Adrenal gland (tissue), 12 donors: ENCODE results near the gene PRSS50. TPM values are rescaled to one million over a fixed set of nuclear protein-coding genes. Genes with fewer than 3 reads are reported as not detected.
A peak's percentile ranks its signal among the peaks of the same experiment; 100 is the strongest.

Source experiments
- DNase-seq, 7 donors: peaks; one replicate each; pipeline ENCODE4 v3.0.0-alpha.2; 2019 to 2020
- H3K27ac ChIP-seq, 5 donors: fragments of 200-600 bp; sonication (generic) in 4 of 5; 1 replicate in 3 of 5; 2 replicates in 2 of 5; pipeline versions ENCODE4 v1.5.1 to v1.8.0; 2016 to 2020; ENCODE audit warnings: mild to moderate bottlenecking in 1 of 5
- H3K27me3 ChIP-seq: fragments of 200-600 bp; 2 replicates; pipeline ENCODE4 v1.8.0; 2021
- H3K36me3 ChIP-seq, 2 donors: fragments of 200-600 bp; replicated peaks in 1 of 2; 1 replicate in 1 of 2; 2 replicates in 1 of 2; pipeline versions ENCODE4 v1.5.1 to v1.8.0; 2018 to 2022
- H3K4me1 ChIP-seq, 2 donors: fragments of 200-600 bp; replicated peaks in 1 of 2; 1 replicate in 1 of 2; 2 replicates in 1 of 2; pipeline versions ENCODE4 v1.5.1 to v1.8.0; 2018 to 2021
- H3K4me3 ChIP-seq, 4 donors: fragments of 200-600 bp; sonication (generic) in 3 of 4; one replicate each; pipeline ENCODE4 v1.5.1; 2016 to 2018
- H3K9me3 ChIP-seq, 3 donors: fragments of 200-600 bp; sonication (generic) in 1 of 3; replicated peaks in 1 of 3; 1 replicate in 2 of 3; 2 replicates in 1 of 3; pipeline versions ENCODE4 v1.5.1 to v1.8.0; 2016 to 2021
- CTCF ChIP-seq, 6 experiments: fragments of 450-650 bp in 4 of 6; fragments of 200-600 bp in 2 of 6; sonication (generic) in 1 of 6; IDR thresholded peaks; 1 replicate in 5 of 6; 2 replicates in 1 of 6; pipeline versions ENCODE4 v1.5.1 to v1.8.0; 2016 to 2021; ENCODE audit warnings: antibody characterized with exemption in 6 of 6, mild to moderate bottlenecking in 2 of 6, moderate library complexity in 1 of 6
- POLR2A ChIP-seq, 2 donors: fragments of 450-650 bp; IDR thresholded peaks; one replicate each; pipeline ENCODE4 v1.6.1; 2017; ENCODE audit warnings: antibody characterized with exemption in 2 of 2, mild to moderate bottlenecking in 2 of 2, moderate library complexity in 1 of 2
- WGBS, 4 donors: extraction: QIAGEN DNeasy Blood & Tissue Kit in 2 of 4; methylation state at CpG; one replicate each; pipeline versions ENCODE4 v1.1.5 to v1.1.7; 2013 to 2017; 5-methylcytosine and 5-hydroxymethylcytosine counted together
- intact Hi-C, 2 donors: fragments of 100-400 bp; cut with DNase I; formaldehyde crosslinking; loops; one replicate each; pipeline versions ENCODE4 v1.14.1 to v1.15.0; 2022 to 2023
- polyA plus RNA-seq, 3 donors: library from polyadenylated mRNA; stranded (reverse); fragments of 200-250 nt in 2 of 3; fragments of 350-450 nt in 1 of 3; fragmentation: Illumina TruSeq in 1 of 3; extraction: RNeasy Lipid Tissue Mini Kit (QIAGEN cat#74804) in 1 of 3; gene quantifications; one replicate each; pipeline ENCODE4 v1.2.3, GENCODE V29; 2013 to 2014
- total RNA-seq, 9 donors: library from RNA; depleted of rRNA in 4 of 9; stranded (reverse); fragments of >200 nt in 4 of 9; fragments of 120-200 nt in 1 of 9; fragmentation: NEBNext Ultra II Directional in 1 of 9; extraction: Animal tissue kit (Norgen Biotek cat#: 25700) in 1 of 9; gene quantifications; one replicate each; pipeline versions ENCODE4 v1.1.0 to v1.2.4, GENCODE V29; 2013 to 2023
- donor health status: healthy with polysubstance abuse.
- donor health status: Bipolar disorder and iron deficiency.
- donor health status: DM: yes; HTN: yes; CAD: no.
- donor health status: DM: no; HTN: no; CAD: no.
- donor health status: DM: no; HTN: no; CAD: no.
- donor health status: DM: yes; HTN: yes; CAD: no.

PRSS50 gene
- total and polyA plus RNA-seq, 12 donors = 0.07 to 1.9 (median 0.18) TPM; not detected in 4

- no peak overlapping the region for H3K4me3 ChIP-seq
- no peaks in the 10 kb centered on the region for H3K9me3 ChIP-seq
- intact Hi-C loops = loop anchor here (5.0 to 10.0 kb wide), 4 partner anchors 156 to 296 kb away; partner anchors contain the start of gene MYL3 (in 2 of the 2)
- H3K27ac ChIP-seq = no peak overlapping the region
- TF ChIP-seq CTCF (IDR thresholded peaks at IDR 0.05) (no peak), POLR2A (IDR thresholded peaks at IDR 0.05) (no peak)
- 78 to 91% (median 87%) methylated on average over 9 to 11 of the region's 11 CpGs for WGBS, 4 donors
- no peaks in the 10 kb centered on the region for H3K36me3 ChIP-seq
- peak in 2 of 7 donors; percentile 11 to 17 for DNase-seq
- H3K4me1 ChIP-seq = no peaks in the 10 kb centered on the region
- H3K27me3 ChIP-seq = no peaks in the 10 kb centered on the region
Observed at GRCh38 chr3:46708401-46709156, 9.1 kb downstream of the PRSS50 start.

- Histone ChIP-seq H3K36me3 (no peaks in the 10 kb centered on the region), H3K27ac (no peak overlapping the region), H3K4me1 (no peaks in the 10 kb centered on the region), H3K4me3 (no peak overlapping the region), H3K9me3 (no peaks in the 10 kb centered on the region), H3K27me3 (no peaks in the 10 kb centered on the region)
- intact Hi-C loops = loop anchor here (5.0 to 10.0 kb wide), 4 partner anchors 157 to 297 kb away; partner anchors contain the start of gene MYL3 (in 2 of the 2)
- 87 to 96% (median 92%) methylated on average over 6 to 7 of the region's 7 CpGs for WGBS, 4 donors
- TF ChIP-seq POLR2A (IDR thresholded peaks at IDR 0.05) (no peak), CTCF (IDR thresholded peaks at IDR 0.05) (no peak)
- DNase-seq = peak in 3 of 7 donors; percentile 4 to 12 (median 10)
Observed at GRCh38 chr3:46707601-46708011, 10.1 kb downstream of the PRSS50 start.

- DNase-seq = peak in 2 of 7 donors; percentile 12 to 16
- H3K27ac ChIP-seq = no peak overlapping the region
- intact Hi-C loops = loop anchor here (5.0 to 10.0 kb wide), 4 partner anchors 158 to 298 kb away; partner anchors contain the start of gene MYL3 (in 2 of the 2)
- TF ChIP-seq CTCF (IDR thresholded peaks at IDR 0.05) (no peak), POLR2A (IDR thresholded peaks at IDR 0.05) (no peak)
- no peaks in the 10 kb centered on the region for H3K4me1 ChIP-seq
- no peaks in the 10 kb centered on the region for H3K27me3 ChIP-seq
- no peak overlapping the region for H3K4me3 ChIP-seq
- H3K9me3 ChIP-seq = no peaks in the 10 kb centered on the region
- 75 to 81% (median 79%) methylated on average over 10 to 13 of the region's 13 CpGs for WGBS, 4 donors
- H3K36me3 ChIP-seq = no peaks in the 10 kb centered on the region
Observed at GRCh38 chr3:46706771-46707582, 10.7 kb downstream of the PRSS50 start.
